GM12878 (cell line): ENCODE results near the gene SYT1. TPM values are rescaled to one million over a fixed set of nuclear protein-coding genes. Genes with fewer than 3 reads are reported as not detected.

Source experiments
- ATAC-seq: fragments of 200-7000 bp; cut with Tn5 transposase; 3 replicates; pipeline ENCODE4 v1.9.1; 2020; ENCODE audit warnings: mild to moderate bottlenecking, moderate library complexity
- BruUV-seq: library from RNA; stranded (reverse); fragments of 400-500 nt; replicated peaks from 2 replicates; lab custom pipeline; 2021; lab: Mats Ljungman, UMichigan
- CTCF ChIA-PET: fragments of 300-600 bp; sonication (Branson Sonifier 250); formaldehyde crosslinking; extraction: SDS; loops from one replicate; lab custom pipeline; 2021; ENCODE audit warnings: inconsistent platforms; lab: Yijun Ruan, JAX
- POLR2A ChIA-PET: fragments of 350-600 bp; formaldehyde crosslinking; extraction: SDS; loops from one replicate; lab custom pipeline; 2021; ENCODE audit warnings: inconsistent platforms; lab: Charles Lee
- RAD21 ChIA-PET: fragments of 300-600 bp; sonication (Branson Sonifier 250); formaldehyde crosslinking; loops from one replicate; lab custom pipeline; 2023; ENCODE audit warnings: antibody characterized with exemption; ENCODE audit not compliant: unreplicated experiment; lab: Charles Lee
- SMC1A ChIA-PET: fragments of 300-600 bp; sonication (Branson Sonifier 250); formaldehyde crosslinking; loops from one replicate; lab custom pipeline; 2023; ENCODE audit not compliant: unreplicated experiment, uncharacterized antibody; lab: Charles Lee
- DNase-seq: peaks from one replicate; pipeline ENCODE4 v3.0.0-alpha.2; 2011; ENCODE audit warnings: low read depth, low spot score
- FAIRE-seq: peaks from 3 replicates; lab custom pipeline; 2011; peaks lifted over from hg19 to GRCh38; lab: Jason Lieb, UNC
- H2AFZ ChIP-seq: 2 replicates; pipeline ENCODE4 v1.6.0; 2011; ENCODE audit warnings: low read depth, low read length, control low read depth; ENCODE audit not compliant: control insufficient read depth
- H3K27ac ChIP-seq: 2 replicates; pipeline ENCODE4 v1.5.1; 2011; ENCODE audit warnings: control low read depth; ENCODE audit not compliant: control insufficient read depth, insufficient read depth
- H3K27me3 ChIP-seq, 2 experiments: replicated peaks in 1 of 2; 2 replicates each; pipeline versions ENCODE4 v1.6.0 to v1.6.1; 2011; ENCODE audit warnings: low read length in 1 of 2; ENCODE audit not compliant: control insufficient read depth in 2 of 2, insufficient read depth in 2 of 2
- H3K36me3 ChIP-seq, 2 experiments: 2 replicates each; pipeline ENCODE4 v1.5.1; 2011; ENCODE audit warnings: low read length in 1 of 2; ENCODE audit not compliant: control insufficient read depth in 2 of 2, insufficient read depth in 2 of 2
- H3K4me1 ChIP-seq: 2 replicates; pipeline ENCODE4 v1.6.1; 2011; ENCODE audit warnings: mild to moderate bottlenecking, low read length, moderate library complexity, mixed read lengths; ENCODE audit not compliant: control insufficient read depth, insufficient read depth
- H3K4me2 ChIP-seq: 2 replicates; pipeline ENCODE4 v1.6.0; 2011; ENCODE audit warnings: control low read depth; ENCODE audit not compliant: control insufficient read depth, insufficient read depth
- H3K4me3 ChIP-seq: fragments of 200-600 bp; sonication (generic); 2 replicates; pipeline ENCODE4 v1.5.1; 2016
- H3K79me2 ChIP-seq: 2 replicates; pipeline ENCODE4 v1.6.0; 2011; ENCODE audit warnings: low read length; ENCODE audit not compliant: control insufficient read depth, insufficient read depth
- H3K9ac ChIP-seq: 2 replicates; pipeline ENCODE4 v1.8.0; 2011; ENCODE audit warnings: low read length, control low read depth, mixed read lengths; ENCODE audit not compliant: control insufficient read depth, insufficient read depth
- H3K9me3 ChIP-seq: replicated peaks from 3 replicates; pipeline ENCODE4 v1.5.1; 2011; ENCODE audit warnings: mild to moderate bottlenecking, low read length; ENCODE audit not compliant: control insufficient read depth, insufficient read depth
- H4K20me1 ChIP-seq: 2 replicates; pipeline ENCODE4 v1.6.0; 2011; ENCODE audit not compliant: control insufficient read depth, insufficient read depth
- SIN3A ChIP-seq: IDR thresholded peaks from 2 replicates; pipeline ENCODE4 v1.6.1; 2012; ENCODE audit warnings: low read depth, low read length, improper control_type of control experiment
- TAF1 ChIP-seq: IDR thresholded peaks from 2 replicates; pipeline ENCODE4 v1.6.1; 2011; ENCODE audit warnings: mild to moderate bottlenecking, low read depth, low read length, borderline replicate concordance
- ZBTB11 ChIP-seq: fragments of 450-650 bp; formaldehyde crosslinking; IDR thresholded peaks from 2 replicates; pipeline ENCODE4 v1.5.0; 2022; ENCODE audit warnings: mild to moderate bottlenecking, missing genetic modification characterization
- WGBS: methylation state at CpG from one replicate; pipeline ENCODE4 v1.1.6; 2016; ENCODE audit warnings: low lambda C conversion rate; ENCODE audit not compliant: insufficient replicate concordance, insufficient coverage; ENCODE audit errors: missing lambda C conversion rate; 5-methylcytosine and 5-hydroxymethylcytosine counted together
- in situ Hi-C: fragments of 300-500 bp; cut with MboI; formaldehyde crosslinking; loops from 9 replicates; pipeline ENCODE4 v1.14.3; 2018; ENCODE audit warnings: mixed read lengths
- intact Hi-C: fragments of 100-400 bp; cut with micrococcal nuclease; formaldehyde crosslinking; loops from one replicate; pipeline ENCODE4 v1.14.2; 2022; ENCODE audit not compliant: unreplicated experiment
- polyA plus RNA-seq, 11 experiments: library from polyadenylated mRNA; depleted of rRNA in 4 of 11; unstranded in 6 of 11; stranded (reverse) in 5 of 11; fragments of >200 nt; fragmentation: Nextera tagmentation in 4 of 11; fragmentation: Illumina TruSeq in 1 of 11; extraction: Ambion mirVana in 4 of 11; extraction: Trizol in 1 of 11; gene quantifications; 1 replicate in 1 of 11; 2 replicates in 10 of 11; pipeline versions ENCODE4 v1.2.1 to v1.2.3, GENCODE V29; 2011 to 2016; ENCODE audit warnings: inconsistent platforms in 2 of 11, missing spikeins in 2 of 11, low read depth in 1 of 11
- total RNA-seq, 4 experiments: library from RNA; depleted of rRNA in 3 of 4; stranded (reverse); fragments of >200 nt in 3 of 4; fragmentation: Illumina TruSeq in 1 of 4; extraction: Trizol in 1 of 4; gene quantifications; 2 replicates each; pipeline versions ENCODE4 v1.2.1 to v1.2.3, GENCODE V29; 2013 to 2021

Gene SYT1
- total and polyA plus RNA-seq, 10 of the 15 experiments (the other 5 are each of a cell fraction or from before 2014, with no cell fraction given) = 0.10 to 0.28 TPM; not detected in 8

- TF ChIP-seq ZBTB11 (CRISPR knock-in tag) (no peak), SIN3A (no peak)
- TF ChIP-seq, all 136 proteins: peak for 0
These were observed 588.3 kb downstream of the SYT1 start (continued) for GRCh38 chr12:79452906-79453305.

GRCh38 chr12:79453820-79454219 lies 589.2 kb downstream of the SYT1 start:
- DNase-seq = no peak
- ChIA-PET SMC1A (no interaction called here), POLR2A (no interaction called here), CTCF (interaction anchor here (0.6 kb wide), 1 partner anchor 113 kb away, joined by 4 read pairs; no protein-coding TSS in a partner anchor), RAD21 (no interaction called here)
- Histone ChIP-seq H4K20me1 (no peaks in the 10 kb centered on the region), H3K79me2 (no peaks in the 10 kb centered on the region), H3K4me2 (no peak overlapping the region), H3K4me1 (no peaks in the 10 kb centered on the region), H2AFZ (no peak overlapping the region), H3K27me3 (no peaks in the 10 kb centered on the region), H3K9me3 (no peaks in the 10 kb centered on the region), H3K36me3 (no peaks in the 10 kb centered on the region), H3K27ac (no peak overlapping the region), H3K4me3 (no peak overlapping the region), H3K9ac (no peak overlapping the region)
- FAIRE-seq = no peak
- intact Hi-C loops (no loop called here), in situ Hi-C loops (loop anchor here (5.0 kb wide), 1 partner anchor 48 kb away; no protein-coding TSS in a partner anchor)
- BruUV-seq = no TSS peak
- TF ChIP-seq TAF1 = no peak
- WGBS = 6% methylated on average over 3 of the region's 3 CpGs
- no peak for ATAC-seq
